Ovary (tissue), 9 donors: ENCODE results near the gene ACAP2. TPM values are rescaled to one million over a fixed set of nuclear protein-coding genes. Genes with fewer than 3 reads are reported as not detected.
A peak's percentile ranks its signal among the peaks of the same experiment; 100 is the strongest.

Experiments
- DNase-seq, 5 donors: peaks; one replicate each; pipeline ENCODE4 v3.0.0-alpha.2; 2019 to 2020
- H3K27ac ChIP-seq, 2 donors: fragments of 200-600 bp; one replicate each; pipeline versions ENCODE4 v1.5.1 to v1.8.0; 2019 to 2022
- H3K27me3 ChIP-seq: fragments of 200-600 bp; one replicate; pipeline ENCODE4 v1.8.0; 2022
- H3K36me3 ChIP-seq: fragments of 200-600 bp; sonication (generic); one replicate; pipeline ENCODE4 v1.5.1; 2019
- H3K4me1 ChIP-seq: one replicate; pipeline ENCODE4 v1.8.1; 2013; ENCODE audit warnings: mild to moderate bottlenecking, moderate library complexity; ENCODE audit not compliant: insufficient read depth
- H3K4me3 ChIP-seq: fragments of 200-600 bp; sonication (generic); one replicate; pipeline ENCODE4 v1.5.1; 2017
- H3K9me3 ChIP-seq, 2 donors: fragments of 200-600 bp in 1 of 2; sonication (generic) in 1 of 2; one replicate each; pipeline versions ENCODE4 v1.5.1 to v1.8.1; 2013 to 2019; ENCODE audit warnings: mild to moderate bottlenecking in 1 of 2, moderate library complexity in 1 of 2
- EP300 ChIP-seq: sonication (generic); formaldehyde crosslinking; IDR thresholded peaks from one replicate; pipeline ENCODE4 v1.6.1; 2017; ENCODE audit warnings: antibody characterized with exemption
- POLR2A ChIP-seq: fragments of 450-650 bp; IDR thresholded peaks from one replicate; pipeline ENCODE4 v1.6.1; 2017; ENCODE audit warnings: antibody characterized with exemption, mild to moderate bottlenecking, moderate library complexity
- WGBS, 3 donors: extraction: QIAGEN DNeasy Blood & Tissue Kit in 1 of 3; methylation state at CpG; one replicate each; pipeline versions ENCODE4 v1.1.5 to v1.1.7; 2013 to 2017; 5-methylcytosine and 5-hydroxymethylcytosine counted together
- intact Hi-C, 4 donors: fragments of 100-400 bp; cut with DNase I; formaldehyde crosslinking; loops; one replicate each; pipeline versions ENCODE4 v1.11.0 to v1.15.1; 2022 to 2023
- polyA plus RNA-seq, 2 donors: library from polyadenylated mRNA; stranded (reverse); fragments of 200-250 nt in 1 of 2; fragments of 350-450 nt in 1 of 2; fragmentation: Illumina TruSeq in 1 of 2; extraction: RNeasy Lipid Tissue Mini Kit (QIAGEN cat#74804) in 1 of 2; gene quantifications; one replicate each; pipeline ENCODE4 v1.2.3, GENCODE V29; 2013 to 2014
- total RNA-seq, 7 donors: library from RNA; depleted of rRNA in 2 of 7; stranded (reverse); fragments of >200 nt in 2 of 7; fragmentation: NEBNext Ultra II Directional in 3 of 7; extraction: Animal tissue kit (Norgen Biotek cat#: 25700) in 3 of 7; gene quantifications; one replicate each; pipeline versions ENCODE4 v1.1.0 to v1.2.4, GENCODE V29; 2016 to 2023
- TF ChIP-seq, protein P1 (sequence below), 3 donors: fragments of 450-650 bp in 2 of 3; fragments of 200-600 bp in 1 of 3; IDR thresholded peaks; one replicate each; pipeline versions ENCODE4 v1.5.1 to v1.8.0; 2016 to 2022; ENCODE audit warnings: antibody characterized with exemption in 3 of 3, mild to moderate bottlenecking in 1 of 3
- donor health status: DM: no; HTN: no; CAD: no; lungs with moderate emphysema.
- donor health status: DM: no; HTN: no; CAD: no.
- donor health status: Bipolar disorder and iron deficiency.
- donor health status: DM: yes; HTN: yes; CAD: no.
- donor health status: DM: no; HTN: no; CAD: no.
- donor health status: DM: yes; HTN: yes; CAD: no.

Gene ACAP2
- total and polyA plus RNA-seq, 9 donors, result 15.1 to 66.8 (median 49.4) TPM

DNA sequence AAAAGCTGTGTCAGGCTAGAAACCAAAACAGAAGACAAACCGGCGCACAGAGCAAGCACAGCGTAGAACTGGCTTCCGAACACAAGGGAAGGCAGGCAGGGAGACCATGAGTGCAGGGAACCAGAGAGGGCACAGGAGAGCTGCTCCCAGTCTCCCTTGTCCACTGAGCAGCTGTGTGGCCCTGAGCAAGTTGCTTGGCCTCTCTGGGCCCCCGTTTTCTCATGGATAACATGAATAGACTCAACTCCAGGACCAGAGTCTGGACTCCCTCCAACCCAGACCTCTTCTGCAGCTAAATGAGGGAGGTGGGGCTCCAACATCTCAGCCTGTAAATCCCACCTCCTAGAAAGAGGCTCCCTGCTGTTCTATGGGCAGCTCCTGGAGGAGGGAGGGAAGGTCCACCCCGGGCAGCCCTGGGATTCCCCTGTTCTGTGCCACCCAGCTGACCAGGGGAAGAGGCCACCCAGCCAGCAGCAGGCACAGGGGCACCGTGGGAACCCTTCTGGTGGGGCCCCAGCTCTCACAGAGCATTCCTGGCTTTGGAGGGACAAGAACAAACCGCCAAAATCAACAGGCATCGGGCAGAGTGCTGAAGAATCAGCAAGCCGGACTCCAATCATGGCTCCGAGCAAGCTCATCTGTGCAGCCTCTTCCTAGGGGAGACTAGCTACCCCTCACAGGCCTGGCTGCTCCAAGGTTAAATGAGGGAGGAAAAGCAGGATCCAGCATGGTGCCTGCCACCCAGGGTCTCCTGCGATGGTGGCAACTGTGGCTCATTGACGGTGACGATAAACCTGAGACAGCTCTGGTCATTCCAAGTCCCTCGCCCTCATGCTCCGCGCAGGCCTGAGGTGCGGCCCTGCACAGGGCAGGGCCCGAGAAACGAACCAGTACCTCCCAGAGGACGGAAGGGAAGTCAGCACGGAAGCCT, 187.0 kb downstream of the ACAP2 start:
- TF ChIP-seq EP300 (no peak), POLR2A (no peak)
- TF ChIP-seq, protein P1, sequence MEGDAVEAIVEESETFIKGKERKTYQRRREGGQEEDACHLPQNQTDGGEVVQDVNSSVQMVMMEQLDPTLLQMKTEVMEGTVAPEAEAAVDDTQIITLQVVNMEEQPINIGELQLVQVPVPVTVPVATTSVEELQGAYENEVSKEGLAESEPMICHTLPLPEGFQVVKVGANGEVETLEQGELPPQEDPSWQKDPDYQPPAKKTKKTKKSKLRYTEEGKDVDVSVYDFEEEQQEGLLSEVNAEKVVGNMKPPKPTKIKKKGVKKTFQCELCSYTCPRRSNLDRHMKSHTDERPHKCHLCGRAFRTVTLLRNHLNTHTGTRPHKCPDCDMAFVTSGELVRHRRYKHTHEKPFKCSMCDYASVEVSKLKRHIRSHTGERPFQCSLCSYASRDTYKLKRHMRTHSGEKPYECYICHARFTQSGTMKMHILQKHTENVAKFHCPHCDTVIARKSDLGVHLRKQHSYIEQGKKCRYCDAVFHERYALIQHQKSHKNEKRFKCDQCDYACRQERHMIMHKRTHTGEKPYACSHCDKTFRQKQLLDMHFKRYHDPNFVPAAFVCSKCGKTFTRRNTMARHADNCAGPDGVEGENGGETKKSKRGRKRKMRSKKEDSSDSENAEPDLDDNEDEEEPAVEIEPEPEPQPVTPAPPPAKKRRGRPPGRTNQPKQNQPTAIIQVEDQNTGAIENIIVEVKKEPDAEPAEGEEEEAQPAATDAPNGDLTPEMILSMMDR (IDR thresholded peaks at IDR 0.05), result no peak
- peak in 2 of 5 donors; percentile 11 for DNase-seq
- Histone ChIP-seq H3K4me3 (no peak overlapping the region), H3K36me3 (no peaks in the 10 kb centered on the region), H3K4me1 (peaks cover 7% of the 10 kb centered on the region), H3K9me3 (no peaks in the 10 kb centered on the region), H3K27ac (no peak overlapping the region), H3K27me3 (no peaks in the 10 kb centered on the region)
- WGBS, 3 donors, result 88 to 90% (median 88%) methylated on average over 22 of the region's 22 CpGs
- intact Hi-C loops, result loop anchor here (5.0 to 10.0 kb wide), 6 partner anchors 101 to 771 kb away; partner anchors contain the start of genes FAM43A (in 2 of the 4) and ATP13A3 (in 1 of the 4)

DNA sequence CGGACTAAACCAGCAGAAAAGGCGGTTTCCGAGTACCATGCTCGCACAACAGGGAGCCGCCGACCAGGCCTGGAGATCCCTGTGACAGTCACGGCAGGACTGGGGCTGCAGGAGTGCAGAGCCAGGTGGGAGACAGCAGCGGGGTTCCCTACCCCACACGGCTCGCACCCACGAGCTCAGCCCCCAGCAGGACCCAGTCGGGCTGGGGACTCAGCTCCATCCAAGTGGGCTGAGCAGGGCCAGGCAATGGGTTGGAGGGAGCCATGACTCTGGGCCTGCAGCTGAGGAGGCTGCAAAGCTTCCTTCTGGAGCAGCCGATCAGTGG, 187.7 kb downstream of the ACAP2 start:
- Histone ChIP-seq H3K36me3 (no peaks in the 10 kb centered on the region), H3K9me3 (no peaks in the 10 kb centered on the region), H3K27me3 (no peaks in the 10 kb centered on the region), H3K27ac (no peak overlapping the region), H3K4me1 (peaks cover 7% of the 10 kb centered on the region), H3K4me3 (no peak overlapping the region)
- intact Hi-C loops, result loop anchor here (5.0 to 10.0 kb wide), 6 partner anchors 100 to 770 kb away; partner anchors contain the start of genes FAM43A (in 2 of the 4) and ATP13A3 (in 1 of the 4)
- WGBS, 3 donors, result 88 to 96% (median 94%) methylated on average over 13 of the region's 13 CpGs
- TF ChIP-seq, protein P1 (IDR thresholded peaks at IDR 0.05), result no peak
- TF ChIP-seq POLR2A (no peak), EP300 (no peak)
- peak in 1 of 5 donors; percentile 13 for DNase-seq

DNA sequence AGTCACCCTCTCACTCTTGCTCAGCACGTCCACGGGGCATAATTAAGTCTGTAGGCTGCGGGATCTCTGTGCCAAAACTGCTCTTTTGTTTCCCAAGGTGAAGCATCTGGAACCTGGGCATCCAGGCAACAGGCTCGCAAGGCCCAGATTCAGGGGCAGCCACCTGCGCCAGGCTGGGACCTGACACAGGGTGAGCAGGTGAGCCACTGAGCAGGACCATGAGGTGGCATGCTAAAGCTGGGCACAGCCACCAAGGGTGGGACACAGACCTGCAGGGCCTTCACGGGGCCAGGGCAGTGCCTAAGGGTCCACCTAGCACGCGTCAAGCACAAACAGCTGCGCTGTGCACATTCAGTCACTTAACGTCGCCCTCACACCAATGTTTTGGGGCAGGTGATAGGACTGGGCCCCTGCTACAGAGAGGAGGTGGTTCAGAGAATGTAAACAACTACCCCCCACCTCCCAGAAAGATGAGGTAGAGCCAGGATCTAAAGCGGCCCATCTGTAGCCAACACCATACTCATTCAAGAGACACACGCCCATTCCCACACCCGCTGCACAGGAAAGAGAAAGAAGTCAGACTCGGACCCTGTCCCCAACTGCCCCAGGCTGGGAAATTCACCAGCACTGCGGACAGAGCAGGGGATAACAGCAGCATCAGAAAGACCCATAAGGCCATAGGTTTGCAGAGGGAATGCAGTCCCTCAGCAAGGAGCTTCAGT, 188.2 kb downstream of the ACAP2 start:
- WGBS, 3 donors, result 92 to 96% (median 95%) methylated on average over 16 of the region's 16 CpGs
- H3K4me1 ChIP-seq, result peaks cover 7% of the 10 kb centered on the region
- no peak overlapping the region for H3K4me3 ChIP-seq
- peak in 2 of 5 donors; percentile 12 to 14 for DNase-seq
- no peaks in the 10 kb centered on the region for H3K27me3 ChIP-seq
- H3K36me3 ChIP-seq, result no peaks in the 10 kb centered on the region
- no peak overlapping the region for H3K27ac ChIP-seq
- TF ChIP-seq EP300 (no peak), POLR2A (no peak)
- TF ChIP-seq, protein P1 (IDR thresholded peaks at IDR 0.05), result no peak
- intact Hi-C loops, result loop anchor here (5.0 to 10.0 kb wide), 6 partner anchors 100 to 770 kb away; partner anchors contain the start of genes FAM43A (in 2 of the 4) and ATP13A3 (in 1 of the 4)
- no peaks in the 10 kb centered on the region for H3K9me3 ChIP-seq

DNA sequence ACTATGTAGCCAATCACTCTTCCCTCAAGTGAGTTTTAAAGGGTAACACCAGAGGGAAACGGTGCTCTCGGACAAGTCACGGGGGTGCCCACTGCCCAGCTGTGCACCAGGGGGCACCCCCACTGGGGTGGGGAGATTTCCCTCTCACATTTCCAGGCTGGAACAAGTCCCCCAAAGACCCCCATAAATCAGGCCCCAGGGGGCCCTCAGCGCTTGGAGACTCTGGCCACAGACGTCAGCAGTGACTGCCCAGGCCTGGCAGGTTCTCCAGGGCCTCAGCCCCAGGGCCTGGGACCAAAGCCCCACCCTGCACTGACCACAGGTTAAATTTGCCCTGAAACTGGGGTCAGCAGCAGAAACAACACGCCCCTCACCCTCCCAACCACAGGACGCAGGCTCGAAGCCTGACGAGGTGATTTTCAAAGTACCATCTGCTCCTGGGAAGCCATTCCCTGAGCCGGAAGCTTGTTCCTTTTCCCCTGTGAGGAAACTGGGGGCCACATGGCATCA, 188.8 kb downstream of the ACAP2 start:
- Histone ChIP-seq H3K27me3 (no peaks in the 10 kb centered on the region), H3K27ac (no peak overlapping the region), H3K36me3 (no peaks in the 10 kb centered on the region), H3K4me3 (no peak overlapping the region), H3K4me1 (peaks cover 5% of the 10 kb centered on the region), H3K9me3 (no peaks in the 10 kb centered on the region)
- TF ChIP-seq POLR2A (no peak), EP300 (no peak)
- TF ChIP-seq, protein P1 (IDR thresholded peaks at IDR 0.05), result no peak
- peak in 2 of 5 donors; percentile 17 for DNase-seq
- intact Hi-C loops, result loop anchor here (10.0 kb wide), 5 partner anchors 99 to 769 kb away; partner anchors contain the start of gene ATP13A3 (in 1 of the 4)
- 93 to 96% (median 94%) methylated on average over 10 of the region's 10 CpGs for WGBS, 3 donors
